ENCODE measurements around the gene IRGQ.

- no peak for TF ChIP-seq POLR2A (IDR thresholded peaks at IDR 0.05)
- TF ChIP-seq CTCF (IDR thresholded peaks at IDR 0.05): no peak
Measured at GRCh38 chr19:43634506-43634871, 38.6 kb upstream of the IRGQ start.
